CD14-positive monocyte (primary cell): Measurements from ENCODE around the gene RUNDC1. TPM values are rescaled to one million over a fixed set of nuclear protein-coding genes. Genes with fewer than 3 reads are reported as not detected.

Source experiments
- DNase-seq, 3 donors: peaks; one replicate each; pipeline ENCODE4 v3.0.0-alpha.2; 2011 to 2022
- H2AFZ ChIP-seq: 2 replicates; pipeline ENCODE4 v1.6.0; 2012; ENCODE audit warnings: mild to moderate bottlenecking, low read depth, low read length, inconsistent platforms; ENCODE audit not compliant: insufficient read depth, poor library complexity, severe bottlenecking
- H3K27ac ChIP-seq, 2 donors: 1 replicate in 1 of 2; 2 replicates in 1 of 2; pipeline ENCODE4 v1.5.1; 2012 to 2013; ENCODE audit warnings: low read length in 2 of 2, control low read depth in 1 of 2, inconsistent platforms in 1 of 2, low read depth in 1 of 2, mild to moderate bottlenecking in 1 of 2
- H3K27me3 ChIP-seq, 2 donors: one replicate each; pipeline versions ENCODE4 v1.6.0 to v1.6.1; 2011 to 2013; ENCODE audit warnings: low read length in 2 of 2; ENCODE audit not compliant: control insufficient read depth in 2 of 2, insufficient read depth in 2 of 2
- H3K36me3 ChIP-seq, 2 donors: replicated peaks in 1 of 2; 1 replicate in 1 of 2; 2 replicates in 1 of 2; pipeline versions ENCODE4 v1.5.1 to v1.6.1; 2012 to 2013; ENCODE audit warnings: low read length in 2 of 2, control low read depth in 1 of 2, inconsistent platforms in 1 of 2, mild to moderate bottlenecking in 1 of 2; ENCODE audit not compliant: insufficient read depth in 2 of 2, control insufficient read depth in 1 of 2
- H3K4me1 ChIP-seq, 2 donors: 1 replicate in 1 of 2; 2 replicates in 1 of 2; pipeline versions ENCODE4 v1.5.1 to v1.6.1; 2012 to 2013; ENCODE audit warnings: low read length in 2 of 2, control low read depth in 1 of 2, inconsistent platforms in 1 of 2, mild to moderate bottlenecking in 1 of 2, moderate library complexity in 1 of 2; ENCODE audit not compliant: insufficient read depth in 2 of 2, control insufficient read depth in 1 of 2
- H3K4me2 ChIP-seq: replicated peaks from 2 replicates; pipeline ENCODE3; 2012; ENCODE audit warnings: low read length, moderate library complexity, mild to moderate bottlenecking; ENCODE audit not compliant: poor library complexity, severe bottlenecking; ENCODE audit errors: extremely low read depth
- H3K4me3 ChIP-seq, 3 experiments: fragments of 200-600 bp in 1 of 3; sonication (generic) in 1 of 3; replicated peaks in 1 of 3; 1 replicate in 2 of 3; 2 replicates in 1 of 3; pipeline ENCODE4 v1.5.1; 2011 to 2013; ENCODE audit warnings: low read length in 3 of 3, mild to moderate bottlenecking in 3 of 3, control low read depth in 2 of 3, low read depth in 2 of 3, inconsistent platforms in 1 of 3, moderate library complexity in 1 of 3
- H3K79me2 ChIP-seq: 2 replicates; pipeline ENCODE4 v1.6.0; 2012; ENCODE audit warnings: mild to moderate bottlenecking, control low read depth, inconsistent platforms, low read length, moderate library complexity; ENCODE audit not compliant: insufficient read depth
- H3K9ac ChIP-seq: 2 replicates; pipeline ENCODE4 v1.6.0; 2017; ENCODE audit warnings: low read length, mild to moderate bottlenecking; ENCODE audit not compliant: insufficient read depth, poor library complexity, severe bottlenecking
- H3K9me3 ChIP-seq, 2 donors: replicated peaks in 1 of 2; 1 replicate in 1 of 2; 2 replicates in 1 of 2; pipeline versions ENCODE4 v1.5.1 to v1.6.1; 2012 to 2013; ENCODE audit warnings: low read length in 2 of 2, control low read depth in 1 of 2; ENCODE audit not compliant: control insufficient read depth in 1 of 2, insufficient read depth in 1 of 2
- H4K20me1 ChIP-seq: 2 replicates; pipeline ENCODE4 v1.6.0; 2012; ENCODE audit warnings: mild to moderate bottlenecking, low read length, control low read depth, moderate library complexity; ENCODE audit not compliant: insufficient read depth
- H3K27ac Mint-ChIP-seq, 7 donors: one replicate each; pipeline ENCODE4 v1.8.0; 2020; ENCODE audit warnings: mild to moderate bottlenecking in 7 of 7, mixed read lengths in 7 of 7, moderate library complexity in 6 of 7, inconsistent platforms in 2 of 7
- H3K27me3 Mint-ChIP-seq, 3 donors: one replicate each; pipeline ENCODE4 v1.8.0; 2021 to 2022; ENCODE audit warnings: low read depth in 3 of 3, mild to moderate bottlenecking in 3 of 3, mixed read lengths in 3 of 3, moderate library complexity in 3 of 3, inconsistent platforms in 1 of 3
- H3K36me3 Mint-ChIP-seq, 2 donors: one replicate each; pipeline ENCODE4 v1.8.0; 2020; ENCODE audit warnings: mixed read lengths in 2 of 2, inconsistent platforms in 1 of 2, mild to moderate bottlenecking in 1 of 2
- H3K4me1 Mint-ChIP-seq: one replicate; pipeline ENCODE4 v1.8.0; 2020; ENCODE audit warnings: mild to moderate bottlenecking, mixed read lengths
- H3K4me3 Mint-ChIP-seq, 2 donors: one replicate each; pipeline ENCODE4 v1.8.0; 2020; ENCODE audit warnings: mild to moderate bottlenecking in 2 of 2, mixed read lengths in 2 of 2, moderate library complexity in 1 of 2
- H3K9me3 Mint-ChIP-seq, 7 donors: one replicate each; pipeline ENCODE4 v1.8.0; 2020 to 2022; ENCODE audit warnings: mixed read lengths in 7 of 7, mild to moderate bottlenecking in 6 of 7, moderate library complexity in 6 of 7, inconsistent platforms in 2 of 7
- WGBS: methylation state at CpG from one replicate; pipeline ENCODE4 v1.1.5; 2013; ENCODE audit warnings: missing lambda C conversion rate; ENCODE audit not compliant: insufficient coverage; 5-methylcytosine and 5-hydroxymethylcytosine counted together
- intact Hi-C, 2 donors: fragments of 100-400 bp; cut with micrococcal nuclease; formaldehyde crosslinking; loops; one replicate each; pipeline versions ENCODE4 v1.15.0 to v1.15.1; 2023
- polyA plus RNA-seq, 3 donors: library from polyadenylated mRNA; depleted of rRNA in 1 of 3; unstranded in 2 of 3; stranded (reverse) in 1 of 3; fragments of 300-500 nt in 2 of 3; fragments of >200 nt in 1 of 3; fragmentation: Illumina TruSeq in 2 of 3; gene quantifications; 1 replicate in 2 of 3; 2 replicates in 1 of 3; pipeline ENCODE4 v1.2.3, GENCODE V29; 2012 to 2021
- TF ChIP-seq, protein P1 (sequence below): fragments of 200-600 bp; IDR thresholded peaks from one replicate; pipeline ENCODE4 v1.8.0; 2022; ENCODE audit warnings: antibody characterized with exemption, mild to moderate bottlenecking

Gene RUNDC1
- polyA plus RNA-seq, 3 donors = 7.5 to 10.3 (median 9.9) TPM

DNA sequence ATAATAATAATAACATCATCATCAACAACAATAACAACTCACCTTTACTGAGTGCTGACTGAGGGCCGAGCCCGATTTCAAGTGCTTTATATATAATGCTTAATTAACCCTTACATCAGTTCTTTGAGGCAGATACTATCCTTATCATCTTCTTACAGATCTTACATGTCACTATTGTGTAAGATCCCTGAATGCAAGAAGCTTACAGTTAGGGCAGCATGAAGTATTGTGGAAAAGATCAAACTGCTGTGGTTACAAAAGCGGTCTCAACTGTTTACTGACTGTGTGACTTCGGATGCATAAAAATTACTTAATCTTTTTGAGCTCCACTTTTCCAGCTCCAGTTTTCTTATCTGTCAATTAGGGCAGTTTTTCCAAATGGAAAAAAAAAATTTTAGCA is 38.6 kb downstream of the RUNDC1 start:
- H3K27ac ChIP-seq = peak overlapping the region in 1 of 2 donors; percentile 54

DNA sequence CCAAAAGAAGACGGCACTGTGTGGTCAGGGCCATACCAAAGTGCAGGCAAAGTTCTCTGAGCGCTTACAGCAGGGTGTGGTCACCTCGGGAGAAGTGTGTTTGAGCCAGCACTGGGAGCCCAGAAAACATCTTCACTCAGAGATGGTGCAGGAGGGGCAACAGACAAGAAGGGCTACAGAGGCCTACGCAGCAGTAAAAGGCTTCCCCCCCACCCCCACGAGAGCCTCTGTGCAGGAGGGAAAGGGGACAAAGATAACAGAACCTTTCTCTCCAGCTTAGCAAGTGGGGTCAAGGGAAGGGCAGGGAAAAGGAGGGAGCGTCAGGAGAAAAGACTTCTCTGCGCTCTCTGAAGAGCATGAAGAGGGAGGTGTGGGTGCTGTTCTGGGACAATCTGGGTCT is 39.1 kb downstream of the RUNDC1 start:
- H3K27me3 ChIP-seq = peaks cover 0 to under 1% of the 10 kb centered on the region in 2 donors
- peaks cover 11 to 20% of the 10 kb centered on the region in 2 donors for H3K36me3 ChIP-seq
- peaks cover 17% of the 10 kb centered on the region for H4K20me1 ChIP-seq
- peaks cover 0 to 8% (median 3%) of the 10 kb centered on the region in 3 donors for H3K27me3 Mint-ChIP-seq
- peaks cover 55 to 57% of the 10 kb centered on the region in 2 donors for H3K4me1 ChIP-seq
- no peak overlapping the region for H3K27ac ChIP-seq
- H3K9ac ChIP-seq = no peak overlapping the region
- no peaks in the 10 kb centered on the region for H3K9me3 Mint-ChIP-seq
- peak overlapping the region in 1 of 3 experiments; percentile 30 for H3K4me3 ChIP-seq
- H3K4me3 Mint-ChIP-seq = peak overlapping the region; percentile 41 to 60
- 13% methylated on average over 3 of the region's 7 CpGs for WGBS
- no peaks in the 10 kb centered on the region for H3K9me3 ChIP-seq
- peaks cover 19% of the 10 kb centered on the region for H3K79me2 ChIP-seq
- H2AFZ ChIP-seq = no peak overlapping the region
- H3K4me1 Mint-ChIP-seq = peaks cover 59% of the 10 kb centered on the region
- peaks cover 22 to 24% of the 10 kb centered on the region in 2 donors for H3K36me3 Mint-ChIP-seq
- intact Hi-C loops = loop anchor here in 1 of 2 donors (10.0 kb wide), 1 partner anchor 105 kb away; the partner anchor contains the start of gene BRCA1
- no peak for DNase-seq
- TF ChIP-seq, protein P1, sequence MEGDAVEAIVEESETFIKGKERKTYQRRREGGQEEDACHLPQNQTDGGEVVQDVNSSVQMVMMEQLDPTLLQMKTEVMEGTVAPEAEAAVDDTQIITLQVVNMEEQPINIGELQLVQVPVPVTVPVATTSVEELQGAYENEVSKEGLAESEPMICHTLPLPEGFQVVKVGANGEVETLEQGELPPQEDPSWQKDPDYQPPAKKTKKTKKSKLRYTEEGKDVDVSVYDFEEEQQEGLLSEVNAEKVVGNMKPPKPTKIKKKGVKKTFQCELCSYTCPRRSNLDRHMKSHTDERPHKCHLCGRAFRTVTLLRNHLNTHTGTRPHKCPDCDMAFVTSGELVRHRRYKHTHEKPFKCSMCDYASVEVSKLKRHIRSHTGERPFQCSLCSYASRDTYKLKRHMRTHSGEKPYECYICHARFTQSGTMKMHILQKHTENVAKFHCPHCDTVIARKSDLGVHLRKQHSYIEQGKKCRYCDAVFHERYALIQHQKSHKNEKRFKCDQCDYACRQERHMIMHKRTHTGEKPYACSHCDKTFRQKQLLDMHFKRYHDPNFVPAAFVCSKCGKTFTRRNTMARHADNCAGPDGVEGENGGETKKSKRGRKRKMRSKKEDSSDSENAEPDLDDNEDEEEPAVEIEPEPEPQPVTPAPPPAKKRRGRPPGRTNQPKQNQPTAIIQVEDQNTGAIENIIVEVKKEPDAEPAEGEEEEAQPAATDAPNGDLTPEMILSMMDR = no peak
- H3K27ac Mint-ChIP-seq = peak overlapping the region in 5 of 7 donors; percentile 57 to 85 (median 82)
- peak overlapping the region; percentile 100 for H3K4me2 ChIP-seq

More for the DNA sequence above, 38.6 kb downstream of the RUNDC1 start:
- Mint-ChIP-seq H3K9me3 (no peaks in the 10 kb centered on the region), H3K27ac (peak overlapping the region; percentile 72 to 91 (median 84)), H3K27me3 (peaks cover 0 to 4% (median 0%) of the 10 kb centered on the region in 3 donors), H3K36me3 (peaks cover 27% of the 10 kb centered on the region in 2 donors), H3K4me3 (peak overlapping the region; percentile 25 to 54), H3K4me1 (peaks cover 59% of the 10 kb centered on the region)
- Histone ChIP-seq H3K4me2 (peak overlapping the region; percentile 100), H3K4me3 (peak overlapping the region in 1 of 3 experiments; percentile 10), H3K9me3 (no peaks in the 10 kb centered on the region), H3K4me1 (peaks cover 55 to 57% of the 10 kb centered on the region in 2 donors), H3K79me2 (peaks cover 19% of the 10 kb centered on the region), H2AFZ (no peak overlapping the region), H4K20me1 (peaks cover 18% of the 10 kb centered on the region), H3K36me3 (peaks cover 16 to 25% of the 10 kb centered on the region in 2 donors), H3K27me3 (no peaks in the 10 kb centered on the region), H3K9ac (no peak overlapping the region)
- DNase-seq = peak in 1 of 3 donors; percentile 35
- TF ChIP-seq, protein P1 = no peak
- intact Hi-C loops = loop anchor here in 1 of 2 donors (10.0 kb wide), 1 partner anchor 106 kb away; the partner anchor contains the start of gene BRCA1
- no CpG with 5 or more reads among the region's 4 CpGs for WGBS
